Activated gamma-delta T cell (primary cell): ENCODE measurements around the gene UNK.
"Not testable (repeated sequence)": the region's sequence is repeated elsewhere in the genome, so short reads cannot be mapped to it uniquely, and the experiment has no call there.

Source experiments
- DNase-seq: peaks from one replicate; lab custom pipeline; 2025; lab: John Stamatoyannopoulos, UW

The UNK gene

GRCh38 chr17:75799402-75799801 lies 14.8 kb downstream of the UNK start:
- DNase-seq: no peak

GRCh38 chr17:75803883-75804282 lies 19.3 kb downstream of the UNK start:
- no peak for DNase-seq

GRCh38 chr17:75806822-75807500 lies 22.4 kb downstream of the UNK start:
- no peak for DNase-seq

DNA sequence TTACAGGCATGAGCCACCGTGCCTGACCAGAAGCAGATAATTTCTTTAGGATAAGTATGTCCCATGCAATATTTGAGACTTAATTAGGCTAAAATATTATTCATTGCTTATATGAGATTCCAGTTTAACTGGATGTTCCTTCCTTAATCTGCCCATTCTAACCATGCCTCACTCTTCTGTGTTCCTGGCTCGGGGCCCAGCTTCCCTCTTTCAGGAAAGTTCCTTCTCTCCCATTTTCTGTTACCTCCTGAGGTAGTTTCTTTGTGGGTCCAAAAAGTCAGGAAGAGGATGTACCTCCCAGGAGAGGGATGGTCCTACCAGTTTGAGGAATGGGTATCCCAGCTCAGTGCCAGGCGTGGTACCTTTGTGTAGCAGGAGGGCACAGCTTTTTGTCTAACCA lies 23.3 kb downstream of the UNK start:
- DNase-seq: no peak

DNA sequence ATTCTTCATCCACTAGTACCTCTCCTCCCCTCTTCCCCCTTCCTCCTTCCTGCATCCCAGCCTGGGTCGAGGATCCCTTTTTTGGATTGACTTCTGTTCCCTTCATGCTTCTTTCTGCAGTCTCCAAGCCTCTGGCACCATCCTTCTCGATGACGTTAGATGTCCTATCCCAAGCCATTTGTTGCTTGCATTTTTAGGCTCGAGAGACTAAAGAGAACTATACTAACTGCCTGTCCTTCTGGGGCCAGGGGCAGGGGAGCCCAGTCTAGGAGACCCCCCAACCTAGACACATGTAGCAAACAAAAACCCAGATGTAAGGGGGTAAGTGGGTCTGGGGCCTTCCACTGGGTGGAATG lies 23.9 kb downstream of the UNK start:
- no peak for DNase-seq

- DNase-seq: no peak
Observed at GRCh38 chr17:75808905-75809621, 24.5 kb downstream of the UNK start.

- DNase-seq: no peak
Observed at GRCh38 chr17:75809631-75810111, 25.1 kb downstream of the UNK start.

GRCh38 chr17:75810216-75810615 lies 25.6 kb downstream of the UNK start:
- no peak for DNase-seq

GRCh38 chr17:75810756-75811155 lies 26.1 kb downstream of the UNK start:
- not testable (repeated sequence) for DNase-seq

GRCh38 chr17:75811174-75811573 lies 26.6 kb downstream of the UNK start:
- DNase-seq: no peak

DNA sequence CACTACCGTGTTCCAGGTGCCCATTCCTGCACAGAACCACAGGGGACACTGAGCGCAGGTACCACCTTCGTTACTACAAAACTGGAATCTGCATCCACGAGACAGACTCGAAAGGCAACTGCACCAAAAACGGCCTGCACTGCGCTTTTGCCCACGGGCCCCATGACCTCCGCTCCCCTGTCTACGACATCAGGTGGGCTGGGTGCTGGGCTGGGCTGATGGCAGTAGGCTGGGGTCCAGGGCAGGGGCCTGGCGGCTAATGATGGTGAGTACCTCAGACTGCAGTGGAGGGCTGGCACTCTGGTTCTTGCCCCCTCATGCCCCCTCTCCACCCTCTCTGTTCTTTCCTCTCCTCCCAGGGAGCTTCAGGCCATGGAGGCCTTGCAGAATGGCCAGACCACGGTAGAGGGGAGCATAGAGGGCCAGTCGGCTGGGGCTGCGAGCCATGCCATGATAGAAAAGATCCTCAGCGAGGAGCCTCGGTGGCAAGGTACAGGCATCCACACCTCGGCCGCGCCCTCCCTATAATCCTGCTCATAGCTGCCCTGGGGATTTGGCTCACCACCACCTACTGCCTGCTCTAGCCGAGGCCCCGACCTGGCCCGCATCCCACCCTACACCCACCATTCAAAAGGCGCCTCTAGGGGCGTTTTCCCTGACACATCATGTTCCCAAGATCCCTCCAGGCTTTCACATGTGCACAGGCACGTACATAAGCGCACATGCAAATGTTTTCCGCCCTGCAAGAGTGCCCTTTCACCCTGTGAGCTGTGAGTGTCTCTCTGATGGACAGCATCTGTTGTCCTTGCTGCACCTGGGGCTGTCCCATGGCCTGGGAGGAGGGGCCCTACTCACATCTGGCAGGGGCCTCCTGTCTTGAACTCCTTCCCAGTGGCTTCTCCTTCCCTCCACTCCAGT lies 27.7 kb downstream of the UNK start:
- no peak for DNase-seq

GRCh38 chr17:75813081-75814020 lies 28.7 kb downstream of the UNK start:
- no peak for DNase-seq

GRCh38 chr17:75814021-75814395 lies 29.4 kb downstream of the UNK start:
- no peak for DNase-seq

DNA sequence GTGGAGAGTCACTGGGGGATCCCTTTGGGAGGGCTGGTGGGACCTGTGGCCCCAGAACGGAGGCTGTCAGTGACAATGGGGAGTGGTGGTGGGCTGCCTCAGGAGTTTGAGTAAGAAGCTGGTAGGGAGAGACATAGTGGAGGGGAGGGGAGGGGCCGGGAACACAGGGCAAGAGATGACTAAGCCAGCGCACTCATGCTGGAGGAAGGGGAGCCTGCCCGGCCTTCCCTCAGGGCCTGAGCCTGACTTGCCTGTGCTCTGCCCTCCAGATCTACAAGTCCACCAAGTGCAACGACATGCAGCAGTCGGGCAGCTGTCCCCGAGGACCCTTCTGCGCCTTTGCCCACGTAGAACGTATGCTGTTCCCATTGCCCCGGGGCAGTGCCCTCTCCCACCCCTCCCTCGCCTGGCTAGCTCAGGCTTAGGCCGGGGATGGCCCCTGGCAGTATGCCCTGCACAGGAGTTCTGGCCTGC lies 30.3 kb downstream of the UNK start:
- DNase-seq: no peak

- no peak for DNase-seq
Observed at GRCh38 chr17:75815399-75815798, 30.8 kb downstream of the UNK start.

GRCh38 chr17:75816693-75817092 lies 32.1 kb downstream of the UNK start:
- DNase-seq: no peak

GRCh38 chr17:75817571-75817970 lies 33.0 kb downstream of the UNK start:
- no peak for DNase-seq

GRCh38 chr17:75818326-75818885 lies 33.8 kb downstream of the UNK start:
- no peak for DNase-seq

DNA sequence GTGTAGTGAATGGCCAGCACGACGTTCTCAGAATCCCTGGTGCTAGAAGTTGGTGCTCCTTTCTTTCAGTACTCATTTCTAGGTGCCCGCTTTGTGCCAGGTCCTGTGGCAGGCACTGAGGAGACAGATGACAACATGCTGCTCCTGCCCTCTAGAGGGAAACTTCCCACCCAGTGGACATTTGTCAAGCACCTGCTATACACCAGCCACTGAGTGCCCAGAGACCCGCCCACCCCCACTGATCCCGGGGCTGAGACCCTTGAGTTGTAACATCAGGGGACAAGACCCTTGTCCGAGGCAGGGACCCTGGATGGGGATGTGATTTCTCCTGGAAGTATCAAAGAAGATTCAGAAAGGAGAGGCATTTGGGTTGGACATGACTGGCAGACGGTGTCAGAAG lies 34.5 kb downstream of the UNK start:
- no peak for DNase-seq

GRCh38 chr17:75819678-75820077 lies 35.1 kb downstream of the UNK start:
- no peak for DNase-seq
